ENCODE measurements around the gene IVD.

- no peak for TF ChIP-seq POLR2A (IDR thresholded peaks at IDR 0.05)
- TF ChIP-seq, protein P1, sequence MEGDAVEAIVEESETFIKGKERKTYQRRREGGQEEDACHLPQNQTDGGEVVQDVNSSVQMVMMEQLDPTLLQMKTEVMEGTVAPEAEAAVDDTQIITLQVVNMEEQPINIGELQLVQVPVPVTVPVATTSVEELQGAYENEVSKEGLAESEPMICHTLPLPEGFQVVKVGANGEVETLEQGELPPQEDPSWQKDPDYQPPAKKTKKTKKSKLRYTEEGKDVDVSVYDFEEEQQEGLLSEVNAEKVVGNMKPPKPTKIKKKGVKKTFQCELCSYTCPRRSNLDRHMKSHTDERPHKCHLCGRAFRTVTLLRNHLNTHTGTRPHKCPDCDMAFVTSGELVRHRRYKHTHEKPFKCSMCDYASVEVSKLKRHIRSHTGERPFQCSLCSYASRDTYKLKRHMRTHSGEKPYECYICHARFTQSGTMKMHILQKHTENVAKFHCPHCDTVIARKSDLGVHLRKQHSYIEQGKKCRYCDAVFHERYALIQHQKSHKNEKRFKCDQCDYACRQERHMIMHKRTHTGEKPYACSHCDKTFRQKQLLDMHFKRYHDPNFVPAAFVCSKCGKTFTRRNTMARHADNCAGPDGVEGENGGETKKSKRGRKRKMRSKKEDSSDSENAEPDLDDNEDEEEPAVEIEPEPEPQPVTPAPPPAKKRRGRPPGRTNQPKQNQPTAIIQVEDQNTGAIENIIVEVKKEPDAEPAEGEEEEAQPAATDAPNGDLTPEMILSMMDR (IDR thresholded peaks at IDR 0.05 in 4 of 5, conservative IDR thresholded peaks at IDR 0.05 in 1 of 5) = no peak
These were observed 61.0 kb downstream of the IVD start for GRCh38 chr15:40466426-40467260.
